HCT116 (cell line): ENCODE data around the gene RC3H2. TPM values are rescaled to one million over a fixed set of nuclear protein-coding genes. Genes with fewer than 3 reads are reported as not detected.

Source experiments
- ATAC-seq: fragments of 200-7000 bp; cut with Tn5 transposase; 2 replicates; pipeline ENCODE4 v1.9.1; 2020; ENCODE audit warnings: mild to moderate bottlenecking, moderate library complexity
- BruUV-seq: library from RNA; stranded (reverse); fragments of 400-500 nt; replicated peaks from 2 replicates; lab custom pipeline; 2021; lab: Mats Ljungman, UMichigan
- CTCF ChIA-PET: fragments of 300-600 bp; sonication (Branson Sonifier 250); formaldehyde crosslinking; loops from one replicate; lab custom pipeline; 2021; ENCODE audit warnings: antibody characterized with exemption; lab: Charles Lee
- POLR2A ChIA-PET: fragments of 300-600, 350-600 bp; sonication (Branson Sonifier 250); formaldehyde crosslinking; loops from one replicate; lab custom pipeline; 2021; ENCODE audit warnings: antibody characterized with exemption; lab: Charles Lee
- RAD21 ChIA-PET, 2 experiments: fragments of 300-600 bp; sonication (Branson Sonifier 250); formaldehyde crosslinking; loops; one replicate each; lab custom pipeline; 2023; ENCODE audit warnings: low total read pairs in 2 of 2; ENCODE audit not compliant: uncharacterized antibody in 2 of 2, unreplicated experiment in 2 of 2, low non-redundant PET in 1 of 2; lab: Charles Lee
- DNase-seq: peaks from one replicate; pipeline ENCODE4 v3.0.0-alpha.2; 2010; ENCODE audit warnings: low read depth, low spot score
- H2AFZ ChIP-seq: fragments of 200-600 bp; shearing (Covaris generic), sonication (generic); 2 replicates; pipeline ENCODE4 v1.6.1; 2017; ENCODE audit warnings: low read depth, mixed run types, mixed read lengths, antibody characterized with exemption, low read length; ENCODE audit not compliant: poor library complexity, severe bottlenecking
- H3K27ac ChIP-seq: 2 replicates; pipeline ENCODE4 v1.5.1; 2012; ENCODE audit warnings: low read depth, low read length
- H3K27me3 ChIP-seq: fragments of 200-600 bp; sonication (generic); 2 replicates; pipeline ENCODE4 v1.6.1; 2016; ENCODE audit warnings: mixed run types, low read length, mixed read lengths; ENCODE audit not compliant: insufficient read depth
- H3K36me3 ChIP-seq, 2 experiments: fragments of 200-500 bp in 1 of 2; fragments of 200-600 bp in 1 of 2; sonication (Bioruptor generic) in 1 of 2; sonication (generic) in 1 of 2; 2 replicates each; pipeline versions ENCODE4 v1.5.1 to v1.6.1; 2014 to 2016; ENCODE audit warnings: low read length in 2 of 2, inconsistent platforms in 1 of 2, mixed read lengths in 1 of 2, mixed run types in 1 of 2; ENCODE audit not compliant: insufficient read depth in 2 of 2, control insufficient read depth in 1 of 2
- H3K4me1 ChIP-seq, 2 experiments: fragments of 200-600 bp in 1 of 2; sonication (generic) in 1 of 2; 2 replicates each; pipeline versions ENCODE4 v1.5.1 to v1.6.1; 2012 to 2017; ENCODE audit warnings: low read length in 2 of 2, inconsistent platforms in 1 of 2, mild to moderate bottlenecking in 1 of 2, mixed read lengths in 1 of 2, mixed run types in 1 of 2, moderate library complexity in 1 of 2; ENCODE audit not compliant: insufficient read depth in 2 of 2, control insufficient read depth in 1 of 2
- H3K4me2 ChIP-seq: fragments of 200-600 bp; sonication (generic); 2 replicates; pipeline ENCODE4 v1.6.1; 2017; ENCODE audit warnings: mixed run types, low read length, mixed read lengths
- H3K4me3 ChIP-seq, 2 experiments: fragments of 200-600 bp in 1 of 2; sonication (generic) in 1 of 2; replicated peaks in 1 of 2; 2 replicates each; pipeline ENCODE4 v1.5.1; 2011 to 2016; ENCODE audit warnings: low read length in 2 of 2, control low read depth in 1 of 2, low read depth in 1 of 2, mild to moderate bottlenecking in 1 of 2, mixed read lengths in 1 of 2, mixed run types in 1 of 2
- H3K79me2 ChIP-seq: fragments of 200-600 bp; sonication (generic); 2 replicates; pipeline ENCODE4 v1.6.1; 2017; ENCODE audit warnings: mild to moderate bottlenecking, mixed run types, low read length, moderate library complexity, mixed read lengths; ENCODE audit not compliant: insufficient read depth
- H3K9ac ChIP-seq: fragments of 200-600 bp; sonication (generic); 2 replicates; pipeline ENCODE4 v1.6.1; 2016; ENCODE audit warnings: low read length, mixed read lengths
- H3K9me2 ChIP-seq: fragments of 200-600 bp; sonication (generic), shearing (Covaris generic); 2 replicates; pipeline ENCODE4 v1.6.1; 2017; ENCODE audit warnings: mixed run types, mild to moderate bottlenecking, moderate library complexity; ENCODE audit not compliant: insufficient read depth
- H3K9me3 ChIP-seq, 2 experiments: fragments of 200-500 bp in 1 of 2; fragments of 200-600 bp in 1 of 2; sonication (Bioruptor generic) in 1 of 2; sonication (generic) in 1 of 2; 2 replicates each; pipeline ENCODE4 v1.6.1; 2014 to 2017; ENCODE audit warnings: low read length in 2 of 2, mixed read lengths in 2 of 2, inconsistent platforms in 1 of 2, low read depth in 1 of 2, mild to moderate bottlenecking in 1 of 2, mixed run types in 1 of 2, moderate library complexity in 1 of 2; ENCODE audit not compliant: control insufficient read depth in 1 of 2, insufficient read depth in 1 of 2
- H4K20me1 ChIP-seq: fragments of 200-600 bp; sonication (generic), shearing (Covaris generic); 2 replicates; pipeline ENCODE4 v1.6.1; 2017; ENCODE audit warnings: mixed run types, mild to moderate bottlenecking, moderate library complexity; ENCODE audit not compliant: insufficient read depth
- CBX3 ChIP-seq: IDR thresholded peaks from 2 replicates; pipeline ENCODE4 v1.6.1; 2012; ENCODE audit warnings: low read depth
- EGR1 ChIP-seq: IDR thresholded peaks from 2 replicates; pipeline ENCODE4 v1.6.1; 2012; ENCODE audit warnings: low read depth
- ELF1 ChIP-seq: IDR thresholded peaks from 2 replicates; pipeline ENCODE4 v1.6.1; 2012; ENCODE audit warnings: low read depth, borderline replicate concordance
- FOSL1 ChIP-seq: IDR thresholded peaks from 2 replicates; pipeline ENCODE4 v1.6.1; 2012; ENCODE audit warnings: low read depth
- JUND ChIP-seq: IDR thresholded peaks from 2 replicates; pipeline ENCODE4 v1.6.1; 2012
- POLR2A ChIP-seq: IDR thresholded peaks from 2 replicates; pipeline ENCODE4 v1.7.0; 2011; ENCODE audit warnings: borderline replicate concordance; ENCODE audit not compliant: insufficient read depth, insufficient read length; ENCODE audit errors: extremely low read depth
- RAD21 ChIP-seq: IDR thresholded peaks from 2 replicates; pipeline ENCODE4 v1.6.1; 2012; ENCODE audit warnings: low read depth, mild to moderate bottlenecking
- SIN3A ChIP-seq: IDR thresholded peaks from 2 replicates; pipeline ENCODE4 v1.6.1; 2012; ENCODE audit warnings: low read depth
- SP1 ChIP-seq: IDR thresholded peaks from 2 replicates; pipeline ENCODE4 v1.6.1; 2012; ENCODE audit warnings: low read depth
- SRF ChIP-seq: IDR thresholded peaks from 2 replicates; pipeline ENCODE4 v1.6.1; 2012; ENCODE audit warnings: low read depth
- YY1 ChIP-seq: IDR thresholded peaks from 2 replicates; pipeline ENCODE4 v1.6.1; 2011; ENCODE audit warnings: low read length, low read depth, moderate library complexity, mild to moderate bottlenecking; ENCODE audit not compliant: insufficient replicate concordance; ENCODE audit errors: extremely low read depth
- intact Hi-C: fragments of 100-400 bp; cut with micrococcal nuclease; formaldehyde crosslinking; loops from 2 replicates; pipeline ENCODE4 v1.10.0; 2022
- total RNA-seq: library from RNA; stranded (reverse); gene quantifications from one replicate; pipeline ENCODE4 v1.2.1, GENCODE V29; 2021; ENCODE audit not compliant: unreplicated experiment
- TF ChIP-seq, protein P1 (sequence below): IDR thresholded peaks from 2 replicates; pipeline ENCODE4 v1.6.1; 2012
- TF ChIP-seq, protein P2 (sequence below): IDR thresholded peaks from 2 replicates; pipeline ENCODE4 v1.6.1; 2012; ENCODE audit warnings: low read depth

Gene RC3H2
- total RNA-seq, 1 experiment from 2014 or later: 53.8 TPM

DNA sequence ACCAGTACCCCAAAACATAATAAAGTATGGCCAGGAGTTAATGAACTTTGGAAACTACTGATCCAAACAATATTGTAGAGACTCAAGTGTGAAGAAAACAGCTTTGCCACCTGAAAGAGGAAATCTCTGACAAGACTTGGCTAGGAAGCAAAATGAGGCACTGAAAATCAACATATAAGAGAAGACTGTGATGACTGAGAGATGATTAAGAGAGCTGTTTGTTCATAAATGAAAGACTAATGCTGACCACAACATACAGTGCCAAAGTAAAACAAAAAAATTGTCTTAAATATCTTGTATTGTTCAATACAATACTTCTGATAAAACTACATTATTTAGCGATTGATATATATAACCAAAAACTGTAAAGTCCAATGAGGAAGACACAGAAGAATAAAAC lies 7.2 kb downstream of the RC3H2 start:
- H3K79me2 ChIP-seq: peaks cover 86% of the 10 kb centered on the region
- intact Hi-C loops: no loop called here
- no peak for TF ChIP-seq POLR2A
- TF ChIP-seq, protein P1, sequence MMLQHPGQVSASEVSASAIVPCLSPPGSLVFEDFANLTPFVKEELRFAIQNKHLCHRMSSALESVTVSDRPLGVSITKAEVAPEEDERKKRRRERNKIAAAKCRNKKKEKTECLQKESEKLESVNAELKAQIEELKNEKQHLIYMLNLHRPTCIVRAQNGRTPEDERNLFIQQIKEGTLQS: no peak
- no peak for TF ChIP-seq SIN3A
- TF ChIP-seq SRF: no peak
- TF ChIP-seq CBX3: no peak
- TF ChIP-seq JUND: no peak
- TF ChIP-seq SP1: no peak
- TF ChIP-seq, all 23 proteins: peak for 0
- H3K4me1 ChIP-seq: peaks cover 0 to under 1% of the 10 kb centered on the region in 2 experiments; a peak in 2 of 4 replicates
- H3K4me3 ChIP-seq: no peak overlapping the region
- H4K20me1 ChIP-seq: 0 out of 2 replicates have a peak, but pooled peaks cover 6% of the 10 kb centered on the region
- POLR2A ChIA-PET: no interaction called here
- H2AFZ ChIP-seq: no peak overlapping the region
- CTCF ChIA-PET: no interaction called here
- H3K9ac ChIP-seq: no peak overlapping the region
- H3K27ac ChIP-seq: no peak overlapping the region
- no peaks in the 10 kb centered on the region for H3K9me3 ChIP-seq
- DNase-seq (no peak), ATAC-seq (no peak)
- no peaks in the 10 kb centered on the region for H3K9me2 ChIP-seq
- H3K4me2 ChIP-seq: no peak overlapping the region
- RAD21 ChIA-PET: no interaction called here
- H3K27me3 ChIP-seq: no peaks in the 10 kb centered on the region
- BruUV-seq: no TSS peak
- peaks cover 6 to 12% of the 10 kb centered on the region in 2 experiments; a peak in 3 of 4 replicates for H3K36me3 ChIP-seq

DNA sequence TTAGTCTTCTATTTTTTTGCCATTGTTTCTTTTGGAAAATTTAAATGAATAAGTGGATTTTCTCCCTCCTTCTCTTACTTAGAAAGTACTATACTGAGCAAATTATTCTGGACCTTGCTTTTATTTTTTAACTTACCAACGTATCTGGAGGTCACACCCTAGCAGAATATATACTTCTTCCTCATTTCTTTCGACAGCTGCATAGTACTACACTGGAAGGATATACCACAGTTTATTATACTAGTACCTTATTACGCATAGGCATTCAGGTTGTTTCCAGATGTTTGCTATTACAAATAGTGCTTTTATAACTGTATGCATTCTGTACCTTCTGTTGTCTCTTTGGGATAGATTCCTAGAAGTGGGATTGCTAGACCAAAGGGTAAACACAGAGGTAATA lies 16.7 kb downstream of the RC3H2 start:
- no peak overlapping the region for H3K9ac ChIP-seq

More for the DNA sequence above, 16.7 kb downstream of the RC3H2 start:
- no peak overlapping the region for H3K4me3 ChIP-seq
- intact Hi-C loops: no loop called here
- H4K20me1 ChIP-seq: no peaks in the 10 kb centered on the region; the same call in 1 of the 2 replicates
- H3K36me3 ChIP-seq: peaks cover 33 to 36% of the 10 kb centered on the region in 2 experiments; a peak in 3 of 4 replicates
- H3K4me2 ChIP-seq: no peak overlapping the region
- H3K4me1 ChIP-seq: no peaks in the 10 kb centered on the region
- BruUV-seq: no TSS peak
- H3K27ac ChIP-seq: no peak overlapping the region
- RAD21 ChIA-PET: no interaction called here
- CTCF ChIA-PET: no interaction called here
- no peaks in the 10 kb centered on the region for H3K9me2 ChIP-seq
- TF ChIP-seq SIN3A: no peak
- TF ChIP-seq ELF1: no peak
- TF ChIP-seq, protein P2, sequence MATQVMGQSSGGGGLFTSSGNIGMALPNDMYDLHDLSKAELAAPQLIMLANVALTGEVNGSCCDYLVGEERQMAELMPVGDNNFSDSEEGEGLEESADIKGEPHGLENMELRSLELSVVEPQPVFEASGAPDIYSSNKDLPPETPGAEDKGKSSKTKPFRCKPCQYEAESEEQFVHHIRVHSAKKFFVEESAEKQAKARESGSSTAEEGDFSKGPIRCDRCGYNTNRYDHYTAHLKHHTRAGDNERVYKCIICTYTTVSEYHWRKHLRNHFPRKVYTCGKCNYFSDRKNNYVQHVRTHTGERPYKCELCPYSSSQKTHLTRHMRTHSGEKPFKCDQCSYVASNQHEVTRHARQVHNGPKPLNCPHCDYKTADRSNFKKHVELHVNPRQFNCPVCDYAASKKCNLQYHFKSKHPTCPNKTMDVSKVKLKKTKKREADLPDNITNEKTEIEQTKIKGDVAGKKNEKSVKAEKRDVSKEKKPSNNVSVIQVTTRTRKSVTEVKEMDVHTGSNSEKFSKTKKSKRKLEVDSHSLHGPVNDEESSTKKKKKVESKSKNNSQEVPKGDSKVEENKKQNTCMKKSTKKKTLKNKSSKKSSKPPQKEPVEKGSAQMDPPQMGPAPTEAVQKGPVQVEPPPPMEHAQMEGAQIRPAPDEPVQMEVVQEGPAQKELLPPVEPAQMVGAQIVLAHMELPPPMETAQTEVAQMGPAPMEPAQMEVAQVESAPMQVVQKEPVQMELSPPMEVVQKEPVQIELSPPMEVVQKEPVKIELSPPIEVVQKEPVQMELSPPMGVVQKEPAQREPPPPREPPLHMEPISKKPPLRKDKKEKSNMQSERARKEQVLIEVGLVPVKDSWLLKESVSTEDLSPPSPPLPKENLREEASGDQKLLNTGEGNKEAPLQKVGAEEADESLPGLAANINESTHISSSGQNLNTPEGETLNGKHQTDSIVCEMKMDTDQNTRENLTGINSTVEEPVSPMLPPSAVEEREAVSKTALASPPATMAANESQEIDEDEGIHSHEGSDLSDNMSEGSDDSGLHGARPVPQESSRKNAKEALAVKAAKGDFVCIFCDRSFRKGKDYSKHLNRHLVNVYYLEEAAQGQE: no peak
- no peak for TF ChIP-seq YY1
- no peak for TF ChIP-seq JUND
- no peak for TF ChIP-seq FOSL1
- no peak for TF ChIP-seq RAD21
- no peak for TF ChIP-seq EGR1
- no peak for TF ChIP-seq SP1
- TF ChIP-seq, all 23 proteins: peak for 0
- no peak overlapping the region for H2AFZ ChIP-seq
- no peak for ATAC-seq
- H3K9me3 ChIP-seq: no peaks in the 10 kb centered on the region
- DNase-seq: no peak
- H3K79me2 ChIP-seq: no peaks in the 10 kb centered on the region
- POLR2A ChIA-PET: no interaction called here
- H3K27me3 ChIP-seq: no peaks in the 10 kb centered on the region
